SH-SY5Y (cell line): Measurements from ENCODE around the gene FTL.

ENCODE experiments used
- GATA2 ChIP-seq: IDR thresholded peaks from 2 replicates; pipeline ENCODE4 v1.6.1; 2011; ENCODE audit warnings: mild to moderate bottlenecking, low read depth, low read length
- GATA3 ChIP-seq: IDR thresholded peaks from 2 replicates; pipeline ENCODE4 v1.6.1; 2011; ENCODE audit warnings: low read depth, mild to moderate bottlenecking, low read length, moderate library complexity

- TF ChIP-seq GATA2, result no peak
- TF ChIP-seq GATA3, result no peak
Observed at GRCh38 chr19:48938256-48938655, 26.9 kb upstream of the FTL start.
